Stimulated activated CD8-positive, alpha-beta memory T cell treated with anti-CD3 and anti-CD28 coated beads, Interleukin-4, amount 100 ng/mL, for 24 hours (primary cell): Measurements from ENCODE around the gene EBNA1BP2.
"Not testable (repeated sequence)": the region's sequence is repeated elsewhere in the genome, so short reads cannot be mapped to it uniquely, and the experiment has no call there.

ENCODE experiments used
- DNase-seq: peaks from one replicate; pipeline ENCODE4 v3.0.0-alpha.2; 2020; ENCODE audit warnings: low read depth

Gene EBNA1BP2

GRCh38 chr1:43119928-43120586 lies 52.0 kb downstream of the EBNA1BP2 start:
- not testable (repeated sequence) for DNase-seq
